GDM1 (cell line): ENCODE data around the gene SHISA6.

Source experiments
- DNase-seq: peaks from one replicate; lab custom pipeline; 2025; lab: John Stamatoyannopoulos, UW

SHISA6 gene

DNA sequence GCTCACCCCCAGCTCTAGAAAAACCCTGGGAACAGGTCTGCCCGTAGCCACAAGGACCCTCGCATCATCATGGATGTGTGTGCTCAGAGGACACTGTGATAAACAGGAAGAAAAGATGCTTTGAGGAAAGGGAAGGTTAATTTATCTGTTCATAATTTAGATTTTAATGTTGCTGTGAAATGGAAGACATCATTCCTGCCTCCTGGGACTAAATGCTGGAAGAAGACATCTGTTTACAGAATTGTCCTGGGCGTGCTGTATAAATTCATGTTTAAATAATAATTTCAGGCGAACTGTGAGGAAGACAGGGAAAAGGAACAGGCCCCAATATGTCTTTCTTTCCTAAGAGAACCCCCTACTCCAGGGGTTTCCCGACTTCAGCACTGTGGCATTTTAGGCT is 112.6 kb downstream of the SHISA6 start:
- no peak for DNase-seq

DNA sequence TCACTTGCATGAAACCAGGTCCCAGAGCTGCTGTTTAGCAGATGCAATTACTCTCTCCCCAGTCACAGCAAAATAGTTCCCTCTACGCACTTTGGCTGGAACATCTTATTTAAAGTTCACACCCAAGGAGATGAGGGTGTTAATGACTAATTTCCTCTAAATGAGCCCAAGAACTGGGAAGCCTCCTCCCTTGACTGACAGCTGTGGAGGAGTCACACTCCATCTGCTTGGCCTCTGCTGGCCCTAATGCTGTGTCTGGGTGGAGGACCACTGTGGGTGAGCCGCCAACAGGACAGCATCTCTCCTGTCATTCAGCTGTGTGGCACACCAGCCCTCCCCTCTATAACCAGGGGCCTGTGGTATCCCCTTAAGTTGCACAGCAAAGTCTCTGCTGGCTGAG is 115.4 kb downstream of the SHISA6 start:
- no peak for DNase-seq

DNA sequence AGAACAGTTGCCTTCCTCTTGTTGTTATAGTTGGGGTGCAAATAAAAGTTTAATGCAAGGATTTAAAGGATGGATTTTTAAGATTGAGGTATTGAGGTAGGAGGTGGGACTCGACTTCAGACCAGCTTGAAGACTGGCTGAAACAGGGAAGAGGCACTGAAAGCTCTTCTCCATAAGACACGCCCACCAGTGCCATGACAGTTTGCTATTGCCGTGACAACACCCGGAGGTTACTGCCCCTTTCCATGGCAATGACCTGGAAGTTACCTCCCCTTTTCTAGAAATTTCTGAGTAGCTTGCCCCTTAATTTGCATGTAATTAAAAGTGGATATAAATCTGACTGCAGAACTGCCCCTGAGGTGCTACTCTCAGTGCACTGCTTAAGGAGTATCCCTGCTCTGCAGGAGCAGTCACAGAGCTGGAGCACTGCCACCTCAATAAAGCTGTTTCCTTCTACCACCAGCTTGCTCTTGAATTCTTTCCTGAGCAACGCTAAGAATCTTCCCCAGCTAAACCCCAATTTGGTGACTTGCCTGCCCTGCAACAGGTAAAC is 122.6 kb downstream of the SHISA6 start:
- no peak for DNase-seq

DNA sequence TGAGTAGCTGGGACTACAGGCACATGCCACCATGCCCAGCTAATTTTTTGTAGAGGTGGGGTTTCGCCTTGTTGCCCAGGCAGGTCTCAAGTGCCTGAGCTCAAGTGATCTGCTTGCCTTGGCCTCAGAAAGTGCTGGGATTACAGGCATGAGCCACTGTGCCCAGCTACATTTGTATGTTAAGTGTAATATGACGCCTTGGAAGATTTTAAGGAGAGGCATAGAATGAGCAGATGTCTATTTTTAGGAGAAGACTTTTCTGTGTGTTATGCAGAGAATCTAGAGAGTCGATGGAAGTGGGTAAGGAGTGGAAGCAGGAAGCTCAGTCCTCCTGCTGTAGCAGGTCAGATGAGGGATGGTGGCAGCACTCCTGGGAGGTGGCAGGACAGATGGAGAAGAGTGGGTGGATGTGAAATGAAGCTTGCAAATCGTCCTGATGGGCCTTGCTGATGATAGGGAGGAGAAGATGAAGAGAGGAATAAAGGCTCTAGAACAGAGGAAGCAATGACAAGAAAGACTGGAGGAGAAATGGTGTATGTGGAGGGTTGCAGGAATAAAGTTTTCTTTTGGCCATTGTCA is 125.3 kb downstream of the SHISA6 start:
- no peak for DNase-seq

DNA sequence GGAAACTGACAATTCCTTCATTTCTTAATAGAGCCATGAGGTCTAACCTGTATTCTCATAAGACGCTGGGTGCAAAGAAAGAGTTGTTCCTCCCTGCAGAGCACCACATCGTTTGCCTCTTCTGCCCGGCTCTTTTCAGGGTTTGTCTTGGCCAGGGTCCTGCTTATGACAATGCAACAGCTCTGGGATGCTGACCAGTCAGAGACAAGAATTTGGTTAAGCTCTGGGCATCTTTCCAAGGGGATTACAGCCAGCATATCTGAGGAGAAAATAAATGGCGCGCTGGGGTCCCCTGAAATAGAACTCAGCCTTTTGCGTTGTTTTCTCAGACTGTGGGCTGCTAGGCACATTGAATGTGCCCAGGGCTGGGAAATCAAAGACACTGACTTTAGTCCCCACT is 128.6 kb downstream of the SHISA6 start:
- DNase-seq, result no peak

DNA sequence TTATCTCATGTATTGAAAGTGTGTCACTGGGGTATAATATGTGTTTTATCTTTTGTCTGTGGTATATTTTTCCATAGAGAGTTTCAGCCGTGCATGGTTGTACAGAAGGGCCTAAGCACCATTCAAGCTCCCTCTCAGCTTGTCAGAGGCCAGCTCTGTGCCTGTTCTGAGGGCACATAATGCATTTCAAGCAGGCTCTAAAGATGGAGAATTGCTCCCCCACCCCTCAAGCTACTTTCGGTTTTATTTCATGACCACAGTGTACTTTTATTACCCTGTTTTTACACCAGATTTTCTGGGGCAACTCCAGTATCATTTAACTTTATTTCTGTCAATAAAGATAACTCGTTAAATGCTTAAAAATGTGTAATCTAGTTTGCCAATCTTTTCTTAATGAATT is 131.7 kb downstream of the SHISA6 start:
- DNase-seq, result no peak

DNA sequence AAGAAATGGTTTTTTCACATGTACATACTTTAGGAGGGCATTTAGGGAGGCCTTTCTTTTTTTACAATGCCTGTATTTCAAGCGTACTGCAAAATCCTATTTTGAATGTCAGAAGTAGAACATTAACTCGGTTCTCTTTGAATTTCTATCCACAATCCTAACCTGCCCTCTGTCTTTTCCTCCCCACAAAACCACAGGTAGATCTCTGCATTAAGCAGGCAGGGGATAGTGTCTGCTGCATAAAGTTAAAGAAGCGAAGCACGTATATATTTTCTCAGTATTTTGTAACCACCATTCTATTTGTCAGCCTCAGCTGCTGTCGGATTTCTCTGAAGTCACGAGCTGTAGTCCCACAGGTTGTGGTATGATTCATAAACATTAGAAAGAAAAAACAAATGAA is 137.5 kb downstream of the SHISA6 start:
- DNase-seq, result no peak

DNA sequence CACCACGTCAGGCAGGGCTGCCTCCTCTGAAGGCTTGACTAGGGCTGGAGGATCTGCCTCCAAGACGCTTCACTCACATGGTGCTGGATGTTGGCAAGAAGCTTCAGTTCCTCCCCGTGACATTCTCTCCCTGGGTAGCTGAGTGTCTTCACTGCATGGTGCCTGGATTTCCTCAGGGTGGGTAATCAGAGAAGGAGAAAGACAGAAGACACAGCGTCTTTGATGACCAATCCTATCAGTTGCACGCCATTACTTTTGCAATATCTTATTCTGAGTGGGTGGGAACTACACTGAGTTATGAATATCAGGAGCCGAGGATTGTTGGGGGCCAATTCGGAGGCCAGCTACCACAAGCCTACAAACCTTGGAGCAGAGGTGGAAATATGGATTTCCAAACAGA is 139.7 kb downstream of the SHISA6 start:
- no peak for DNase-seq

DNA sequence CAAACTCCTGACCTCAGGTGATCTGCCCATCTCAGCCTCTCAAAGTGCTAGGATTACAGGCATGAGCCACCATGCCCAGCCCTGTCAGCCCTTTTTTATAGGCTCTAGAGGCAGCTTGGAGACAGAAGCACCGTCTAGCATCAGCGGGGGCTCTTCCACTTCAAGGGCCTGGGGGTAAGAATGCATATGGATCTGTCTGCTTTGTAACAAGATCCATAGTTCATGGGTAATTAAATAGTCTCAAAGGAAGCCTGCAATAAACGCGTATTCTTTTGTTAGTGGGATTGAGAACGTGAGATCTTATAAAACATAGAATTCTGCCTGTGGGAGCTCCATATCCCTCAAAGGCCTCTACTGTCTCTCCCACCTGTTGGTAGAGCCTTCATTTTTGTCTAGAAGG is 142.1 kb downstream of the SHISA6 start:
- DNase-seq, result no peak

DNA sequence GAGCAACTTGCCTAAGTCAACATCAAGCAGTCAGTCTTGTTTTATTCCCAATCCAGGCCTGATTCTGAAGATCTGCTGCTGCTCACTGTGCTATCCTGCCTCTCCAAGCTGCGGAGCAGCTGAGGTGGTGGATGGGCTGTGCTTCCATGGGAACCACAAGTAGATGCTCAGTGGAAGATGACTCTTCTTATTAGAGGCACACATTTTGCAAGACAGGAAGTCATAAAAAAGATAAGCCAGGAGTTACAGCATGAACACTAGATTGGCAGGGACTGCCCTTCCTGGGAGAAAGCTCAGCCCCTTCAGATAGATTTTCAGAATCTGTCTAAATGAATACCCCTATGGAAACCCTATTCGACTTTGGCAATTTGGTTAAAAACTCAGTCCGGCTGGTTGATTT is 143.1 kb downstream of the SHISA6 start:
- DNase-seq, result no peak

DNA sequence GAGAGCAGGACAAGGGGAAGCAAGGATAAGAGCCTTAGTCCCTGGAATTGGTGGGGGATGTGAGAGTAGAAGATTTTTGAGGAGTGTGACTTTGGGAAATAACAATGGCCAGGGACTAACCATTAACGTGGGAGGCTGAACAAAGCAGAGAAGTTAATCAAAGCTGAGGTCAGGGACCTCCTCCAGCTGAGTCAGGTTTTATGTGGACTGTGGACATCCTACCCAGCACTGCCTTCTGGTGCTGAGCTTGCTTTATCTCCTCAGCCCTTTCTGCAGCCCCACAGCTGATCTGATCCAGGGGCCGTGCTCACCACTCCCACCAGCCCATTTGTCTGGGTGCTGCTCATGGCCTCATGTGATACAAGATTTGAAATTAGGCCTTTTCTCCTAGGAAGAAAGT is 146.6 kb downstream of the SHISA6 start:
- no peak for DNase-seq

DNA sequence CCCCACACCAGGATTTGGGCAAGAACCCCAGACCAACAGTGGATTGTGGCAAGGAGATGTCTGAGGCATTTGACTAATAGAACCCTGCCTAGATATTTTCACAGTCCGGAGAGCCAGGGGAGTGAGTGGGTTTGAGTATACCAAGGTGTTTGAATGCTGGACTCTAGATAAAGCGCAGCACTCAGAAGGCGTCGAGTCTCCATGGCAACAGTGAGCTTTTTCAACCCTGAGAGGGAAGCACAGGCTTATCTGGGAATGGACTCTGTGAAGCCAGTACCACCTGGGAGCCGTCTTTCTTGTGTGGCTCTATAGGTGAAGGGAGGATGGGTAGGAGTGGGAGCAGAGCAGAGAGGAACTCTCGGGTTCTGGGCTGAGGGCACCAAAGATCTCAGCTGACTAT is 147.0 kb downstream of the SHISA6 start:
- no peak for DNase-seq

DNA sequence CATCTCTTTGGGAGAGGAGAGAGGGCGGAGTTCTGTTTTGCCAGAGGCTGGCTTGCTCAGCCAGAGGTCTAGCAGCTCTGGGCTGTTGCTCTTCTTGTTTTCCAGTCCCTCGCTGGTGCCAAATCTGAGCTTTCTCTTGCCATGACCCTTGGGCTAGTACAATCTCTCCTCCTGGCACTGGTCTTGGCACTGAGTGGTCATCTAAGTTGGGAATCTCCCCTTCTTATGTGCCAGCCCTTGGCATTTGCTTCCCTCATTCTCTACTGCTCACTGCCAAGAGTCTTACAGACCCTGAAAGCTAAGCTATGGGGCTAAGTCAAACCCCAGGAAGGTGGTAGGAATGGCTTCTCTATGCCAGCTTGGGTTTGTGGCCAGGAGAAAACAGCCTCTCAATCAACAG is 148.6 kb downstream of the SHISA6 start:
- no peak for DNase-seq

DNA sequence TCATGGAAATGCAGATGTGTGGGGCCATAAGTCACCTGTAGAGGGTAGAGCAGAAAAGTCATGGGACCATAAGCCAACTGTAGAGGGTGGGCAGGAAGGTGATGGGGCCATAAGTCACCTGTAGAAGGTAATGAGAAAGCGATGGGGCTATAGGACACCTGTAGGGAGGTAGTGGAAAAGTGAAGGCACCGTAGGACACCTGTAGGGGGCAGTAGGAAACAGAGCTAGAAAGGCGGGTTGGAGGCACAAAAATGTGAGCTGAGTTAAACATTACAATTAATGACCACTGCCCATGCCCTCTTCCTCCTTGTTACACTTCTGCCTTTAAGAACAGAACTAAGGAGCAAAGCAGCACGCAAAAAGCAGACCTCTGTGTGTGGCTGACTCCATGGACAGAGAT is 150.1 kb downstream of the SHISA6 start:
- no peak for DNase-seq

DNA sequence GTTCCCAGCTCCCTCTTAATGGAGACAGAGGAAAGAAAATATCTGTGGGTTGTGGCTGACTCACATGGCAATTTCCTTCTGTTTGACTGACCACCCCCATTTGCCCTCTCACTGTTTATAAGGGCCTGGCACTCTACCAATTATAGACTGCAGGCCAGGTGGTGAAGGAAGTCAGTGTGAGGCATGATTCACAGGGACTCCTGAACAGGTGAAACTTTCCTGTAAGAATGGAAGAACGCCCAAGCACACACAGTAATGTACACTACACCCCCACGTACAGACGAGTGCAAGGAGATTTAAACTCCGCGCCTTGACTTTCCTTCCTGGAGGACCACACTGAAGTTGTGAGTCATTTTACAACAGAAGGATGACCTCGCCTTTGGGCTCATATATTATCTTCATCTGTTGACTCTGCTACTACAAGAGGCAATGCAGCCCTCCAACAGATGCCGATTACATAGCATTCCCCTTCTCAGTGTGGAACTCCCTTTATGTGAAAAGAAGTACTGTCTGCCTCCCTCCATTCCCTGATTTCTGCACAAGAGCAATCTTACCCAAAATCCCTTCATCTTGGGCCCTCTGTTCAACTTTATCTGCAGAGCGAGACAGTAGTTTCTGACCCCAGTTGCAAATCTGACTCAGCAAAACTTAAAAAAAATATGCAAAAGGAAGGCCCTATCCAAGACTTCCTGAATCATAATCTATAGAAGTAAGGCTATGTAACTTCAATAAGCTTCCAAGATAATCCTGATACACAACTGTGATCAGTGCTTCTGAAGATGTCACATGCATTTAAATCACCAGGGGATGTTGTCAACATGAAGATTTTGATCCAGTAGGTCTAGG is 163.6 kb downstream of the SHISA6 start:
- no peak for DNase-seq

DNA sequence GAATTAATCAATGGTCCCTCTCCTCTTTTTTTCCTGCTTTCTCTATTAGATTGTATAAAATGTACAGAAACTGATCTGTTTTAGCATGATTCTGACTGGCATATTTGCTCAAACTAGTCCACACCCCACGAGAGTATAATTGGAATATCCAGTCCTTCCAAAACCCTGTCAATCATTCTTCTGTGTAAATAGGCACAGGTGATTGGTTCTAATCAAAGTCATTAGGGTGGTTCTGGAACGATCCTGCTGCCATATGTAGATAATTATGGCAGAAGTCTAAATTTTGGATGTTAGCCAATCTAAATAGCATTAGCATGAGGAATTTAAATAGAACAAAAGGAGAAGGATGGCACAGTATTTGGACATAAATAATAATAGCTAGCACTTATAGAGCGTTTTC is 165.7 kb downstream of the SHISA6 start:
- no peak for DNase-seq

DNA sequence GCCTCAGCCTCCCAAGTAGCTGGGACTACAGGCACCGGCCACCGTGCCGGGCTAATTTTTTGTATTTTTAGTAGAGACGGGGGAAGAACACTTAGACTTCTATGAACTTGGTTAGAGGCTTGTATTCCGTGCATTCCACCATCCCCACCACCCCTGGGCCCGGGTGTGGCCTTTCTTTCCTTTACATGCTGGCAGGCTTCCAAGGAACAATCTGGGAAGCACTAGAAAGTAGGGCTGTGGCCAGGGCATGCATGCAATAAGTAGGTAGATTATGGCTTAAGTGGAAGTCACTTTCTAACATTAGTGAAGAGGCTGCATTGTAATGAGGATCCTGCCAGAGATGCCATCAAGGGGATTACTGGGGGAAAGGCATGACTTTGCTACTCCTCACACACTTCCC is 171.6 kb downstream of the SHISA6 start:
- no peak for DNase-seq

DNA sequence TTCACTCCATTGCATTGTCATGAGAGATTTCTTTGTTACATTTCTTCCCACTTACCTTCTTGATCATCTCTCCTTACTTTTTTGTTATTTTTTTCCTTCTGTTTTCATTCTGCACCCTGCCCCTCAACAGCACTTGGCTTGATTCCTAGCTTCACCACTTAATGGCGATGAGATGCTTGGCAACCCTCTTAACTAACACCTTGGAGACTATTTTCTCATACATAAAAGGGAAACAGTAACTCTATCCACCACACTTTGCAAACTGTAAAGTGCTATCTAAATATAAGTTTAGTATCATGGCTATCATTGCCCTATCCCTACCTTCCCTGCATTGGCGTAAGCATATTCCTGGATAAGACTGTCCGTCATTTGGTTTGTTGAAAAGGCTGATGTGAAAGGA is 177.3 kb downstream of the SHISA6 start:
- DNase-seq, result no peak

DNA sequence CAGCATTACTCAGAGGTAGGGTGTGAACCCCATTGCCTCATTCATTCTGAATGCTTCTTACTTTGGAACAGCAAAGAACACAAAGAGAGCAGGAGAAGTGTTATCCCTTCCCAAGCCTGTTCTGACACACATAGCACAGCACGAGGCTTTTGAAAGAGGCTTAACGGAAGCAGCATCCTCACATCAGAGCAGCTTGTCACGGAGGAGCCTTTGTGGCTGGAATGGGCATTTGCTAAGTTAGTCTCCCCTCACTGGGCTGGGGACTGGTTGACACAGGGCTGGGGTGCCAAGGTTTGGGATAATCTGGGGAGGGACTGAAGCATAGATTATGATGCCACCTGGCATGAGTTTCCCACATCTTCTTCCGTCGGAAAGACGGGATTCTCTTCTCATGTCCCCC is 189.7 kb downstream of the SHISA6 start:
- no peak for DNase-seq

DNA sequence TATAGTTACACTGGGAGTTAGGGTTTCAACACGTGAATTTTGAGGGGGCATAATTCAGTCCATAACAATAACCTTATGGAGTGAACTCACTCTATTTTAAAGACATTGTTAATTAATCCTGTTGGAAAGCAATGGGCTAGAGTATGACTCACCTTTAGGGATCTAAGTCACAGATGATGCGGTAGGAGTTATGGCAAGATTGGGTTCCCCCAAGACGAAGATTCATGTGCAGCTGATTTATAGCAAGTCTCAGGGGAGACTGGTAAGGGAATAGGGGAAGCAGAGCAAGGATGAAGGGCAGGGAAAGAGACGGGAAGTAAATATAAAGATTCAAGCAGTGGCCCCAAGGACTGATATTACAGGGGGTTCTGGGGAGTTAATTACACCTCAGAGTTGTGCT is 197.7 kb downstream of the SHISA6 start:
- no peak for DNase-seq

DNA sequence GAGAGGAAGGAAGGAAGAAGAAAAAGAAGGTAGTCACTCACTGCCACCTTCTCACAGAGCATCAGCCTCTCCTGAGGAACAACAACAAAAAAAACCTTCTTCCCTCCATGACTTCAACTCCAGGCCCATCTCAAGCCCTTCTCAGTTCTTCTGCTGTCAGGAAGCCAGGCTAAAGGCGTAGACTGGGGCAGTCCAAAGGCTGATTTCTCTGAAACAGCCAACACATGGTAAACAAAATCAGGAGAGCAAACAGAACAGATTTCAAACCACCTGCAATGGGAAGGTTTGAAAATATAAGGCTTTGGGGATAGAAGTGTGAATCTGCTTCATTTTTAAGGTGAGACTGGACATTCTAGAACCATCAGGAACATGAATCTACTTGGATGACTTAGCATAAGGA is 200.0 kb downstream of the SHISA6 start:
- DNase-seq, result no peak

DNA sequence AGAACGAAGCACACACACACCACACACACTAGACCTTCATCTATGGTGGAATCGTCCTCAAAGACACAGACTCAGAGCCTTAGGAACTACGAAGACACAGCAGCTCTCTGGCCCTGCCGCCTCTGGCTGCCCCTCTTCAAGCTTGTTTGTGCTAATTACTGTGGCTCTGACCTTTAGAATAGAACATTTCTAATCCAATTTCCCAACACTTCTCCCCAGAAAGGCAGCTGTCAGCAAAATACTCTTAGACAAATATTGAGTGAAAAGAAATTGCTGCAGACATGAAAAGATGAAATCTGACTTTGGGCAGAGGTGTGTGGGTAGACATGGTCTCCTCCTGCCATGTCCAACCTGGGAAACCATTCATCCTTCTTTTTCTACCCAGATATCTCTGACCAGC is 205.3 kb downstream of the SHISA6 start:
- DNase-seq, result no peak

DNA sequence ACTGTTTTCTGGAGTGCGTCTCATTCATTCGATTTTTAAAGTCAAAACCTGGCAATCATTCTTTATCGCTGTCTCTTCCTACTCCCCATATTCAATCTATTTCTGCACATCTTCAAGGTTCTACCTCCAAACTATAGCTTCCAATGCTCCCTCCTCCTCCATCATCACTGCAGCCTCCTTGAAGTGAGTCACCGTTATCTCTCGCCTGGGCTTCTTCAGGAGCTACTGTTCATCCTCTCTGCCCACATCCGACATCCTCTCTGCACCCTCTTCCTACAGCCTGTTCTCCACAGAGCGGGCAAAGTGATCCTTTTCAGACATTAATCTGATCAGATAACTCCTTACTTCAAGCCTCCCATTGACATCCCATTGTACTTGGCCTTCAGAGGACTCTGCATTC is 213.1 kb downstream of the SHISA6 start:
- DNase-seq, result no peak

DNA sequence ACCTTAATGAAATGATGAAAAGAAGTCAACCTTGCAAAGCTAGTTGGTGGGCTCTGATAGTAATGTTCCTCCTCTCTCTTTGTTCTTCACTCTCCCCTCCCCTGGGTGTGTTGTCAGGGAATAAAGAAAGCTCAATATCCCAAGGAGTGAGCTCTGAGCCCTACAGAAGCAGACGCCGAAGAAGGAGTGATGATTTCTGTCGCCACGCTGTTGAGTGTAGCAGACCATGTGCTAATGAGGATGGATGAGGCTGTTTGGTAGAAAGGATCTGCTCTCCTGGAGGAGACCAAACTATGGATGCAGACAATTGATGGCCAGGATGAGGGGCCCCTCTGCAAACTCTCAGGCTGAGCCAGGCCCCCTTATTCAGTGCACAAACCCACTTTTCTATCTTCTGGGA is 217.3 kb downstream of the SHISA6 start:
- DNase-seq, result no peak
